Measurements from ENCODE around the gene SPEG.

Gene SPEG

DNA sequence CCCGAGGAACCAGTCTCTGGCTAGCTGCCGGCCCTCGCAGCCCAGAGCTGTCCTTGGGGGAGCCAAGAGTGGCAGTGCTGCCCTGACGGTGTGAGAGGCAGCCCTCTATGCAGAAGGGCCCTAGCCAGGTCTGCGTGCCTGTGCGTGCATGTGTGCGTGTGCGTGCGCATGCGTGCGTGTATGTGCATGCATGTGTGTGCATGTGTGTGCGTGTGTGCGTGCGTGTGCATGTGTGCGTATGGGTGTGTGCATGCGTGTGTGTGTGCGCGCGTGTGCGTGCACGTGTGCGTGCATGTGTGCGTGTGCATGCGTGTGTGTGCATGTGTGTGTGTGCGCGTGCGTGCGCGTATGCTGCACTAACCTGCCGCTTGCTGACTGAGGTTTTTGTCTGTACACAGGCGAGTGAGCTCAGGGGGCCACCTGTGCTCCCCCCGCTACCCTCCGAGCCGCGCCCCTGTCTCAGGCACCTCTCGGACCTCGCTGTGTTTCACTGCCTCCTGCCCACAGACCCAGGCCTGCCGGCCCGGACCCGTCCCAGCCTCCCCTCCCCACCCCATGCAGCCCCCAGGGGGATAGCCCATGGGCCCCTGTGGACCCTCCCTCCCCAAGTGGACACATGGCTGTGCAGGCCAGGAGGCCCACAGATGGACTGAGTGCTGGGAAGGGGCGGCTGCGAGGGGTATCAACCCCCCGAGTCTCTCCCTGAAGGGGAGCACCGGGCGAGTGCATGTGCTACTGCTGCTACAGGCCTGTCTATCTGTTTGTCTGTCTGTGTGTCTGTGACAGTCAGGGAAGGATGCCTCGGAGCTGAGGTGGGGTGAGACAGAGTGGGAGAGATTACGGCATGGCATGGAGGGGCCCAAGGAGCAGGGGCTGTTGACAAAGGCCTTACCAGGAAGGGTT lies 31.3 kb downstream of the SPEG start:
- DNase-seq = no peak

DNA sequence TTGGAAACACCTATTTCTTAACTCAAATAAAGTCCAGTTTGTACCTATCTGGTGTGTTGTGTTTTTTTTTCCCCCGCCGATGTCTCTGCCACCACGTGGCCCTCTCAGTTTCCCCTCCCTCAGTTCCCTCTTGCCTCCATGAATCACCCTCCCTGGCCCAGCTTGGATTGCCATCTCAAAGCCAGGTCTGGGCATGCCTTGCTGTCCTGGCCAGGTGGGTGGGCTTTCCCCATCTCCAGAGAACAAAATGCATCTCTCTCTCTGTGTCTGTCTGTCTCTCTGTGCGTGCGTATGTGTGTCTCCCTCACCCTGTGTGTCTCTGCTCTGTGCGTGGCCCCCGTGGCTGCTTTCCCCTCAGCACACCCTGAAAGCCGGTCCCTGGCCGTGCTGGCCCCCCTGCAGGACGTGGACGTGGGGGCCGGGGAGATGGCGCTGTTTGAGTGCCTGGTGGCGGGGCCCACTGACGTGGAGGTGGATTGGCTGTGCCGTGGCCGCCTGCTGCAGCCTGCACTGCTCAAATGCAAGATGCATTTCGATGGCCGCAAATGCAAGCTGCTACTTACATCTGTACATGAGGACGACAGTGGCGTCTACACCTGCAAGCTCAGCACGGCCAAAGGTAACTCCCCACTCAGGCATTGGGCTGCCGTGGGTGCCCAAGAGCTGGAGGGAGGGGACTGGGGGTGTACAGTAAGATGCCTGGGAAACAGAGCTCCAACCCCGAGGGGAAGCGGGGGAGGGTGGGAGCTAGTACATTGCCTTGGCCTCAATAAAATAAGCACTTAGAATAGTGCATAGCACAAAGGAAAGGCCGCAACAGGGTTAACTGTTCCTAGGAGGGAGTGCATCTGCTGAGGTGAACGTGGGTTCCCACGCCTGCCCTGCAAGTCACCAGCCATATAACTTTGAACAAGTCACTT lies 32.4 kb downstream of the SPEG start:
- DNase-seq = no peak

GRCh38 chr2:219467736-219468075 lies 33.1 kb downstream of the SPEG start:
- no peak for DNase-seq

DNA sequence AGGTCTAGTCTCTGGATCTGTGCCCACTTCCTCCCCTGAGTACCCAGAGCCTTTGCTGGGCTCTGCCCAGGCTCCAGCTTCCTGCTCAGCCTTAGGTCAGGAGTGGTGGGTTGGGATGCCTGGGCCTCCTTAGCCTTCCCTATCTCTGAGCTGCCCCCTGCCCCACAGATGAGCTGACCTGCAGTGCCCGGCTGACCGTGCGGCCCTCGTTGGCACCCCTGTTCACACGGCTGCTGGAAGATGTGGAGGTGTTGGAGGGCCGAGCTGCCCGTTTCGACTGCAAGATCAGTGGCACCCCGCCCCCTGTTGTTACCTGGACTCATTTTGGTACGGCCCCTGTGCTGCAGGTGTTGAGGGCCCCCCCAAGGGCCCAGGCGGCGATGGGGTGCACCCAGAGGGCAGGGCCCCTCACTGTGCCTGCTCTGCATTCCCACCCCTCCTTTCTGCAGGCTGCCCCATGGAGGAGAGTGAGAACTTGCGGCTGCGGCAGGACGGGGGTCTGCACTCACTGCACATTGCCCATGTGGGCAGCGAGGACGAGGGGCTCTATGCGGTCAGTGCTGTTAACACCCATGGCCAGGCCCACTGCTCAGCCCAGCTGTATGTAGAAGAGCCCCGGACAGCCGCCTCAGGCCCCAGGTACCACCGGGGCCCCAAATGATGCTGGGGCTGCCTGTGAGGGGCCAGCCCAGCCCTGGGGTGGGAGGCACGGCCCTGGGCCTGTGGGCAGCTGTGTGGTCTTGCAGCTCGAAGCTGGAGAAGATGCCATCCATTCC lies 34.0 kb downstream of the SPEG start:
- no peak for DNase-seq

DNA sequence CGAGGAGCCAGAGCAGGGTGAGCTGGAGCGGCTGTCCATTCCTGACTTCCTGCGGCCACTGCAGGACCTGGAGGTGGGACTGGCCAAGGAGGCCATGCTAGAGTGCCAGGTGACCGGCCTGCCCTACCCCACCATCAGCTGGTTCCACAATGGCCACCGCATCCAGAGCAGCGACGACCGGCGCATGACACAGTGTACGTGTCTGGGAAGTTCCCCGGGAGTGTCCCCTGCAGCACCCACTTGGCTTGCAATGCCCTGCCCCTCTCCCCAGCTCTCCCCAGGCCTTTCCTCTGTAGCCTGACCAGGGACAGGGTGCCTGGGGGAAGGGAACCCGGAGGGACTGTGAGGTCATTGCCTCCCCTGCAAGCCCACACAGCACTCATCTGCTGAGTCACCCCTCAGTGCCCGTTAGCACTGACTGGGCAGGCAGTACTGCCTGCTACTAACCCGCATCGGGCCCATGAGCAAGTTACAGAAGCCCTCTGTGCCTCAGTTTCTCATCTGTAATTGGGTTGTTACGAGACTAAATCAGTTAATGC lies 34.6 kb downstream of the SPEG start:
- no peak for DNase-seq

GRCh38 chr2:219470429-219470828 lies 35.8 kb downstream of the SPEG start:
- no peak for DNase-seq

GRCh38 chr2:219471476-219472371 lies 37.1 kb downstream of the SPEG start:
- DNase-seq = no peak

DNA sequence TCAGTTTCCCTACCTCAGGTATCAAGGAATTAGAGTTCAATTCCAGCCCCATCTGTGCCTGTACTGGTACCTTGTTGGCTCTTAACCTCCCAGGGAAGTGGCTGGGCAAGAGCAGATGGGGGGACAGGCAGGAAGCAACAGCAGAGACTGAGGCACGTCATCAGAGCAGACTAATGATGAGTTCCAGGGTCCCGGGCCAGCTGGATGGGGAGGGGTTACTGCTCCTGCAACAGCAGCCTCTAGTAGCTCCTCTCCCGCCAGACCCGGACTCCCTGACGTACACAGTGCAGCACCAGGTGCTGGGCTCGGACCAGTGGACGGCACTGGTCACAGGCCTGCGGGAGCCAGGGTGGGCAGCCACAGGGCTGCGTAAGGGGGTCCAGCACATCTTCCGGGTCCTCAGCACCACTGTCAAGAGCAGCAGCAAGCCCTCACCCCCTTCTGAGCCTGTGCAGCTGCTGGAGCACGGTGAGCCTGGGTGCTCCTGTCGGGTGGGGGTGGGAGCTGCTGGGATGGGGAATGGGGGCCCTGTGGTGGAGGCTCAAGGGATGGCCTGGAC lies 38.1 kb downstream of the SPEG start:
- no peak for DNase-seq

GRCh38 chr2:219473511-219473910 lies 38.9 kb downstream of the SPEG start:
- DNase-seq = no peak

- no peak for DNase-seq
Measured at GRCh38 chr2:219474285-219475060, 39.8 kb downstream of the SPEG start.

DNA sequence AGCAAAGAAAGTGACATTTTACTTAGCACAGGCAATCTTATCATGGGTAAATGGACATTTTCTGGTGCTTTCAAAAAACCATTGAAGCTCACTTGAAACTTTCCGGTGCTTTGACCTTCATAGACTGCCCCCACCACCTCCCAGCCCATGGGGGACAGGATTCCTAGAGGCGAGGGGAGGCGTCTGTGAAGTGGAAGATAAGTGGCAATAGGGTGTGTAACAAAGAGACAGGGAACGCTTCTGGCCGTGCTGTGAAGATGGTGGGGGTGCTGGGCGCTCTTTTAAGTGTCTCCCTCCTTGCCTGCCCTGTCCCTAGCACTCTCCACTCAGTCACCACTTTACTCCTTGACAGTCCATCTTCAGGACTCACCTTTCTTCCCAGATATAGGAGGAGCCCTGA lies 40.6 kb downstream of the SPEG start:
- no peak for DNase-seq

DNA sequence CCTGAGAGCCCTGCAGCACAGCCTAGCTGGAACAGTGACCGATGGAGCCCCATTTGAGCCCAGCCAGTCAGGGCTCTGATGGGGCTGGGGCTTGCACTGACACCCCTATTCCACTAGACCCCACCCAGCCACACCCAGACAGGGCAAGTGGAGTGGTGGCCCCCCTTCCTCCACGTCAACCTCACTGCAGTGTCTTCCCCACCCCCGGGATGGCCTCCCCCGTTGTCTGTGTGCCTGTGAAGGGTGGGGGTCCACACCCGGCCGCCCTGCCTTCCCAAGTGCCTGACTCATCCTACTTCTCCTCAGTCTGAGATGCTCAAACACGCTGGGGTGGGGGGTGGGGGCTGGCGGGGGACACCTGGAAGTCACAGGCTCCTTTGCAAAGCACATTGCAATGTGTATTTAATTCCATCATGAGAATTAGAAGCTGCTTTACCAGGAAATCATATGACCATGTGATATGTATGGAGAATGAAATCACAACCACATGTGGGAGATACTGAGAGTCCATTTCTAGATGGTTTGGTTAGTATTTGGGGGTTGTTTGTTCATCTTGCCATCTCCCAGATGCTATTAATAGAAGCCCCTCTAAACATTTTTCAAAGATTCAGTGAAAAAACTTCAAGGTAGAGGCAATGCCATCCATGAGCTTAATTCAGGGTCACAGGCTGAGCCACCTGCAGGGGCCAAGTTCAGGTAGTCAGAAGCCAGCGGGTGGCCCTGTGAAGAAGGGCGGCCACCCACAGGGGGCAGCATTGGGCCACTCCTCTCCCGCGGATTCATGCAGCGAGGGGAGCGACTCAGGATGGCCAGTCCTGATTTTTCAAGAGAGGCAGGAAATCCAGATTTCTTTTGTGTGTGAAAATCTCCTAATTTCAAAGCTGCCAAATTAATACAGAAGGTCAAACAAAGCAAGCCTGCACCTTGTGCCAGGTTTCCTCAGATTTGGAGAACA lies 41.3 kb downstream of the SPEG start:
- DNase-seq = peak; percentile 71

DNA sequence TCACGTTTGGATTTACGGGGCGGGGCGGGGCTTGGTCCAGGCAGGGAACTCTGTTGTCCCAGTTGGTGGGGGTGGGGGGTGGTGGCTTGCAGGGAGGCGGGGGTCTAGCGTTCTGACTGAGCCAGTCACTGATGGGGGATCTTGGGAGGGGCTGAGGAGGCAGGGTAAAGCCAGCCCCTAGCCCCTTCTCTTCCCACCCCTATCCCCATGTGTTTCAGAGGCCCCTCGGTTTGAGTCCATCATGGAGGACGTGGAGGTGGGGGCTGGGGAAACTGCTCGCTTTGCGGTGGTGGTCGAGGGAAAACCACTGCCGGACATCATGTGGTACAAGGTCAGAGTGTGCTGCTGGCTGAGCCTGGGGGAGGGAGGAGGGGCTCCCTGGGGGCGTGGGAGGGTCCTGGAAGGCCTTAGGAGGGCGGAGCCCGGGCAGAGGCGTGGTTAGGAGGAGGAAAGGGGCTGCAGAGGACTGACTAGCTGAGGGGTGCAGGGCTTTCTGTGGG lies 42.1 kb downstream of the SPEG start:
- peak; percentile 11 for DNase-seq

GRCh38 chr2:219477179-219477578 lies 42.5 kb downstream of the SPEG start:
- DNase-seq = no peak

DNA sequence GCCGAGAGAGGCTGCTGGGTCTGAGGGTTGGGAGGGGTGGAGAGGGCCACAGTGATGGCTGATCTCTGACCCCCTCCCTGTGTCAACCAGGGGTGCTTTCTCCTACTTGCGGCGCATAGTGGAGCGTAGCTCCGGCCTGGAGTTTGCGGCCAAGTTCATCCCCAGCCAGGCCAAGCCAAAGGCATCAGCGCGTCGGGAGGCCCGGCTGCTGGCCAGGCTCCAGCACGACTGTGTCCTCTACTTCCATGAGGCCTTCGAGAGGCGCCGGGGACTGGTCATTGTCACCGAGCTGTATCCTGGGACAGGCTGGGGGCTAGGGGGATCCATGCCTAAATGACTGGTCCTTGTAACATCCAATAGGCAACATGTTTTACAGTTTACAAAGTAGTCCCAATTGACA lies 43.2 kb downstream of the SPEG start:
- DNase-seq = no peak

- no peak for DNase-seq
Measured at GRCh38 chr2:219478916-219479315, 44.3 kb downstream of the SPEG start.

DNA sequence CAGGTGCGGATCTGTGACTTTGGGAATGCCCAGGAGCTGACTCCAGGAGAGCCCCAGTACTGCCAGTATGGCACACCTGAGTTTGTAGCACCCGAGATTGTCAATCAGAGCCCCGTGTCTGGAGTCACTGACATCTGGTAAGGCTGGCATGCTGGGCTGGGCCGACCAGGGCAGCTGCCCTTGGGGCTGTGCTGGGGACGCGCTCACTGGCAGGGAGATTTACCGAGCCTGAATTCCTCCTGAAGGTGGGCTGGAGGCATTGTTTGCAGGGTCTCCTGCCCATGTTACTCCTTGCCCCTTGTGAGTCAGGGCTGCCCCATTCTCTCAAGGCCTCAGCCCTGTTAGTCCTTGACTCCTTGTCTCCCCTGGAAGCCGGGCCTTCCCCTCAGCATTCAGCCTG lies 45.4 kb downstream of the SPEG start:
- DNase-seq = no peak

GRCh38 chr2:219482674-219483405 lies 48.2 kb downstream of the SPEG start:
- DNase-seq = no peak
